Stimulated activated CD4-positive, alpha-beta T cell treated with anti-CD3 and anti-CD28 coated beads, Interleukin-2, amount 100 ng/mL, for 24 hours (primary cell): ENCODE measurements around the gene ZYG11A.

Experiments used
- DNase-seq, 2 donors: peaks; one replicate each; pipeline ENCODE4 v3.0.0-alpha.2; 2020

Gene ZYG11A

GRCh38 chr1:52880206-52880605 is 37.6 kb downstream of the ZYG11A start:
- DNase-seq = no peak

GRCh38 chr1:52887483-52887882 is 44.9 kb downstream of the ZYG11A start:
- no peak for DNase-seq

- DNase-seq = no peak
These were observed 50.1 kb downstream of the ZYG11A start for GRCh38 chr1:52892424-52893215.

- no peak for DNase-seq
These were observed 56.9 kb downstream of the ZYG11A start for GRCh38 chr1:52899445-52899894.

- no peak for DNase-seq
These were observed 57.8 kb downstream of the ZYG11A start for GRCh38 chr1:52900402-52900801.

GRCh38 chr1:52901384-52901783 is 58.8 kb downstream of the ZYG11A start:
- no peak for DNase-seq

- no peak for DNase-seq
These were observed 61.8 kb downstream of the ZYG11A start for GRCh38 chr1:52904208-52904926.

GRCh38 chr1:52904927-52905698 is 62.6 kb downstream of the ZYG11A start:
- DNase-seq = peak in 1 of 2 donors; percentile 53

GRCh38 chr1:52906135-52906603 is 63.6 kb downstream of the ZYG11A start:
- no peak for DNase-seq

- no peak for DNase-seq
These were observed 64.7 kb downstream of the ZYG11A start for GRCh38 chr1:52907068-52907811.

- no peak for DNase-seq
These were observed 65.2 kb downstream of the ZYG11A start for GRCh38 chr1:52907812-52908153.

GRCh38 chr1:52911541-52911940 is 69.0 kb downstream of the ZYG11A start:
- no peak for DNase-seq

- DNase-seq = no peak
These were observed 70.5 kb downstream of the ZYG11A start for GRCh38 chr1:52913014-52913413.

- DNase-seq = no peak
These were observed 71.0 kb downstream of the ZYG11A start for GRCh38 chr1:52913537-52913936.

GRCh38 chr1:52914463-52914862 is 71.9 kb downstream of the ZYG11A start:
- DNase-seq = no peak

- no peak for DNase-seq
These were observed 72.8 kb downstream of the ZYG11A start for GRCh38 chr1:52915211-52915854.

- DNase-seq = no peak
These were observed 73.3 kb downstream of the ZYG11A start for GRCh38 chr1:52915855-52916220.

- DNase-seq = no peak
These were observed 73.8 kb downstream of the ZYG11A start for GRCh38 chr1:52916241-52916975.

- no peak for DNase-seq
These were observed 74.6 kb downstream of the ZYG11A start for GRCh38 chr1:52917156-52917555.

- DNase-seq = no peak
These were observed 75.0 kb downstream of the ZYG11A start for GRCh38 chr1:52917581-52917980.

GRCh38 chr1:52918201-52918600 is 75.6 kb downstream of the ZYG11A start:
- DNase-seq = no peak
